Stimulated activated CD8-positive, alpha-beta memory T cell treated with anti-CD3 and anti-CD28 coated beads, Interleukin-12 subunit alpha, Interleukin-12 subunit beta, amount 100 ng/mL, for 1 hour (primary cell): ENCODE measurements around the gene MTHFR.
A peak's percentile ranks its signal among the peaks of the same experiment; 100 is the strongest.

Source experiments
- DNase-seq: peaks from one replicate; pipeline ENCODE4 v3.0.0-alpha.2; 2020; ENCODE audit warnings: low read depth

The MTHFR gene

DNA sequence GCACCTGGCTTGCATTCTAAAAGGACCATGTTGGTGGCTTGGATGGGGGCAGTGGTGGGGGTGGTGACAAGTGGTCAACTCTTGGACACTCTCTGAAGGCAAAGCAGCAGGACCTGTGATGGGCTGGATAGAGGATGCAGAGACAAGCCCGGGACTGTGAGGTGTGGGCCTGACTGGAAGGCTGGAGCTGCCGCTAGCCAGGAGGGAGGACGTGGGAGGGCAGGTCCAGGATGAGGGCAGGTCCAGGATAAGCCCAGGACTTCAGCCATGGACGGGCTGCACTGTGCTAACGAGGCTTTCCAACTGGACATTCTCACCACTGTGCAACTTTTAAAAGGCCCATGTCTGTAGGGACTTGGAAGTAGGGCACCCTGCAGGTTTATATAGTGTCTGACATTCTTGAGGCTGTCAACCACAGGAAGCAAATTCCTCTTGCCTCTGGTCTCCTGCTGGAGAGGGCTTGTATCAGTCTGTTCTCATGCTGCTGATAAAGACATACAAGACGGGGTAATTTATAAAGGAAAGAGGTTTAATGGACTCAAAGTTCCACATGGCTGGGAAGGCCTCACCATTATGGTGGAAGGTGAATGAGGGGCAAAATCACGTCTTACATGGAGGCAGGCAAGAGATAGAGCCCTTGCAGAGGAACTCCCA, 52.1 kb downstream of the MTHFR start:
- DNase-seq: no peak

- no peak for DNase-seq
Measured at GRCh38 chr1:11752359-11753088, 53.2 kb downstream of the MTHFR start.

- no peak for DNase-seq
Measured at GRCh38 chr1:11751087-11751486, 54.7 kb downstream of the MTHFR start.

DNA sequence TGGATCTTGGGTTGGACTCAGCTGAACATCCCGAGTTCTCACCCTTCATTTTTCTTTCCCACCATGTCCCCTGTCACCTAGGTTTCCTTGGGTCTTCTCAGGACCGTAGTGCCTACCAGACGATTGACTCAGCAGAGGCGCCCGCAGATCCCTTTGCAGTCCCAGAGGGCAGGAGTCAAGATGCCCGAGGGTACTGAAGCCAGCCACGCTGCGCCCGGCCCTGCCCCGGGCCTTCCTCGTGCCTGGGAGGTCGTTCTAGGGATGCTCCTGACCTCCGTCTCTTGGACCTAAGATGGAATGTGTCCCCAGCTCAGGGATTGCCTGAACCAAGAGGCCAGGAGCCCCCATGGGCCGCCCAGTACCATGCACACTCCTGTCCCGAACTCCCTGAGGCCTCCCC, 55.8 kb downstream of the MTHFR start:
- no peak for DNase-seq

DNA sequence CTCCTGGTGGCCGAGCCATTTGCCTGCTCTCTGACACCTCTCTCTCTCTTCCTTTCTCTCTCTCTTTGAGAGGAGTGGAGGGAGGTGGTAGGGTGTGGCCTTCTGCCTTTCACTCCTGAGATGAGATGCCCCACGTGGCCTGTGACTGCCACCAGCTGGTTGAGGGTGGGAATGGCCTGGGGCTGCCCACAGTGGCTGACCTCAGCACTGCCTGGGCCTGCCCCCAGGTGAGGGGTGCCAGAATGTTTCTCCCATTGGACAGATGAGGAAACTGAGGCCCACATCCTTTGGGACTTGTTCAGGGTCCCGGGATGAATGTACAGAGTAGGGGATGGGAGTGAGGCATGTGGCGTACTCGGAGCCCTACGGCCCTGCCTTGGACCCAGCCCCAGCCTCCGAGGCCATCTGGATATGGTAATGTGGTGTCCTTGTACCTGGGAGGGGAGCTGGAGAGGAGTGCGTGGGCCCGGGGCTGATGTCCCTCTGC, 56.5 kb downstream of the MTHFR start:
- peak; percentile 22 for DNase-seq

GRCh38 chr1:11748294-11749202, 57.2 kb downstream of the MTHFR start:
- no peak for DNase-seq

- DNase-seq: no peak
Measured at GRCh38 chr1:11746795-11747487, 58.8 kb downstream of the MTHFR start.

GRCh38 chr1:11746092-11746491, 59.7 kb downstream of the MTHFR start:
- DNase-seq: no peak

DNA sequence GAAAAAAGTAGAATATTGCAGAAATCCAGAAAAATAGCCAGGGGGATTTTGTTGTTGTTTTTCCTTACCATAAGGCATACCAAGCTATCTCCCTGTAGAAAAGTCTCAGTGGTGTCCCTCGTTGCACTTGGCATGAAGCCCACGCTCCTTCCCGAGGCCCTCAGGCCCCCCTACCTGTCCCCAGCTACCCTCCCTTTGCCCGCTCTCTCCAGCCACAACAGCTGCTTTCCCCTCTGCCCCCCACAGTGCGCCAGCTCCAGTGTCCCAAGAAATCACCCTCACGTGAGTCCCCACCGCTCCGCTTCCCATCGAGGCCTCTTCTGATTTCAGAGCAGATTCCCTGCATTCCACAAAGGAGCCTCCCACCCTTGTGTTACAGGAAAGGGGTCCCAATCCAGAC, 61.5 kb downstream of the MTHFR start:
- no peak for DNase-seq

- DNase-seq: no peak
Measured at GRCh38 chr1:11741919-11742558, 63.7 kb downstream of the MTHFR start.

- DNase-seq: no peak
Measured at GRCh38 chr1:11741482-11741881, 64.3 kb downstream of the MTHFR start.

DNA sequence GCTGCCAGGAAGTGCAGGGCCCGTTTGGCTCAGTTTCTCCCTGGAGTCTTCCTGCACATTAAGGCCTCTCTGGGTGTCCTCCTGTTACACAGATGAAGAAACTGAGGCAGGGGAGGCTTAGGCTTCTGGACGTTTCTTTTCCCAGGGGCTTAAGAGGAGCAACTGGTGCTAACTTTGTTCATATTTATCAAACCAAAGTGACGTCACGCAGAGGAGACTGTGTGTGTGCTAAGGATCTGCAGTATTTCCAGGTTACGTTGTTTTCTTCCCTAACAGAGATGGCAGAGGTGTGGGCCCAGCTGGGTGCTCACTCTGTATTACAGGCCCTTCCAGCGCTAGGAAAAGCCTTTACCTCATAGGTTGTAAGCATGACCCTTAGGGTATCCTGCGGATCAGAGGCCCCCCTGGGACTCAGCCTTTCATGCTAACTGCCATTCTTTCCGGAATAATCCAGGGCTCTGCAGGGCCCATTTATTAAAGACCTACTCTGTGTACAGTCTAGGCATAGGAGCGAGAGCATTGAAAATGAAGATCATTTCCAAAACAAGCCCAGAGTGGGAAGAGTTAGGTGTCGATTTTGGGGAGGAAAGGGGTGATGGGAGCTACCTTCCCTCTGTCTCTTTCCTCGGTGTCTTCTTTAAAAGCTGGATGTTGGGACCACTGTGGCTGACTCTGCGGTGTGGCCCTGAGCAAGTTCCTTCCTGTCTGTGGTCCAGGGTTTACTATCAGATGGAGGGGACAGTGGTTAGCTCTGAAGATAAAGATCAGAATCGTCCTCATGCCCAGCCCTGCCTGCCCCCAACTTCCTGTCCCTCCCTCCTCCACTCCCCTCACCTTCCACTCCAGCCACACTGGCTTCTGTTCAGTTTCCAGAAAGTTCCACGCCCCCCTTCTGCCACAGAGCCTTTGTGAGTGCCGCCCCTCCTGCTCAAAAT, 65.2 kb downstream of the MTHFR start:
- no peak for DNase-seq

DNA sequence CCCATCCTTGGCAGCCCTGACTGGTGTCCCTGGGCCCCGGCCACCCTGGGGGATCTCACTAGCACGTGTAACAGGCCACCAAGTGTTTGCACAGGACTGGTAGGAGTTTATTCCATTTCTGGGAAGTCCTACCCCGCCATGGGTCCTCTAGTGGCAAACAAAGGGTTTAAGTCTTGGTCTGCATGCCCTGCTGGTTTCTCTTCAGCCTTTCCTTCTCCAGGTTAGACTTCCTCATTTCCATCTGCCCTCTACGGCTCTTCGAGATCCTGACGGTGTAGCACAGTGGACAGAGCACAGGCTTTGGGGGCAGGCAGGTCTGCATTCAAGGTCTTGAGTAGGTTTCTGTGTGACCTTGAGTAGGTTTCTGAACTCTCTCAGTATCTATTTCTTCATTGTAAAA, 67.0 kb downstream of the MTHFR start:
- no peak for DNase-seq

- DNase-seq: no peak
Measured at GRCh38 chr1:11738096-11738495, 67.7 kb downstream of the MTHFR start.

DNA sequence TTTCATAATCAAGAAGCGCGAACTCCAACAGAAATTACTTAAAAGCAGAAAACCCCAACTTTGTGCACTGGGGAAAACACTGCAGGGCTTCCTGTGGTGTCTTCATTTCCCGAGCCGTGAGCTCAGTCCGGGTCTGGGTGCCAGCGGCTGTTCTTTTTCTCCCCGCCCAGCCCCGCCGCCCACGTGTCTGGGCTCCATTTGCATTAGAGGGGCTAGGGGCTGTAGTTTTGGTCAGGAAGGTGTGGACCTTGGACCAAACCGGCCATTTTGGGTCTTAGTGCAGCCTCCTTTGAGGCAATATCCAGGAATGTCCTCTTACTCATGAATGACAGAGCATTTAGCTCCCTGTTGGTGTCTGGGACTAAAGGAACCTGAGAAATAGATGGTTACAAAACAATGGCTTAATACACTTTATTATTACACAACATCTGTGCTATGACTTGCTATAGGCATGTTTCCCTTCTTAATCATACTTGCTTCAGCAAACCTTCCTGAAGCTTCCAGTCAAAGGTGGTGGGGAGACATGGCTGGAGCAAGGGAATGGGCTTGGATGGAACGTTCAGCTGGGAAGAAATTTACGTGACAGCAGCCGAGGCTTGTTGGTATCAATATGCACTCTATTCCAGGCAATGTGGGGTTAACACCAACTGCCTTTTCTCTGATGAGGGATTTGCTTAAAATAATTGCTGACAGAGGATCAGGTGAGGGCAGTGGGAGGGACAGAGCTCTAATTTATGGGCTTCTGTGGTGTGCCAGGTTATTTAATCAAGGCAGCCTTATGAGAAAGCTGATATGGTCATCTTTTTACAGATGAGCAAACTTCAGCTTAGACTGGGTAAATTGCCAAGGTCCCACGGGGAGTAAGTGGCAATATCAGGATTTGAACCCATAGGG, 68.8 kb downstream of the MTHFR start:
- DNase-seq: peak; percentile 30

- peak; percentile 77 for DNase-seq
Measured at GRCh38 chr1:11735854-11736745, 69.7 kb downstream of the MTHFR start, which contains the start of gene AGTRAP. TSS of gene AGTRAP (plus strand) at chr1:11736136. CDS start at chr1:11736209, 73 bp downstream.
